SHP77 (cell line): ENCODE data around the gene CRYGS.
A peak's percentile ranks its signal among the peaks of the same experiment; 100 is the strongest.
"Not testable (repeated sequence)": the region's sequence is repeated elsewhere in the genome, so short reads cannot be mapped to it uniquely, and the experiment has no call there.

Experiments used
- DNase-seq, 2 experiments: peaks; one replicate each; lab custom pipeline; 2025; lab: John Stamatoyannopoulos, UW

CRYGS gene

GRCh38 chr3:186552408-186553031 lies 8.3 kb upstream of the CRYGS start:
- DNase-seq: no peak

GRCh38 chr3:186551387-186551786 lies 7.2 kb upstream of the CRYGS start:
- no peak for DNase-seq

- no peak for DNase-seq
Observed at GRCh38 chr3:186549497-186549896, 5.3 kb upstream of the CRYGS start.

- DNase-seq: no peak
Observed at GRCh38 chr3:186540835-186541226, 3.3 kb downstream of the CRYGS start.

- peak; percentile 43 to 54 for DNase-seq
Observed at GRCh38 chr3:186540221-186540834, 3.9 kb downstream of the CRYGS start.

- DNase-seq: no peak
Observed at GRCh38 chr3:186538779-186539178, 5.4 kb downstream of the CRYGS start.

- no peak for DNase-seq
Observed at GRCh38 chr3:186536883-186537844, 7.0 kb downstream of the CRYGS start.

GRCh38 chr3:186534113-186534669 lies 10.0 kb downstream of the CRYGS start:
- DNase-seq: no peak

- no peak for DNase-seq
Observed at GRCh38 chr3:186532598-186533072, 11.5 kb downstream of the CRYGS start.

- DNase-seq: not testable (repeated sequence)
Observed at GRCh38 chr3:186531694-186532093, 12.5 kb downstream of the CRYGS start.

GRCh38 chr3:186530415-186530814 lies 13.8 kb downstream of the CRYGS start:
- DNase-seq: no peak

- DNase-seq: no peak
Observed at GRCh38 chr3:186529201-186529999, 14.8 kb downstream of the CRYGS start.

- no peak for DNase-seq
Observed at GRCh38 chr3:186526256-186526606, 17.9 kb downstream of the CRYGS start.

- no peak for DNase-seq
Observed at GRCh38 chr3:186525369-186526255, 18.6 kb downstream of the CRYGS start.

GRCh38 chr3:186524616-186525015 lies 19.6 kb downstream of the CRYGS start:
- DNase-seq: no peak

- no peak for DNase-seq
Observed at GRCh38 chr3:186523434-186523833, 20.7 kb downstream of the CRYGS start.

- no peak for DNase-seq
Observed at GRCh38 chr3:186523022-186523421, 21.2 kb downstream of the CRYGS start.

GRCh38 chr3:186520957-186521842 lies 23.0 kb downstream of the CRYGS start:
- no peak for DNase-seq

- no peak for DNase-seq
Observed at GRCh38 chr3:186520431-186520830, 23.7 kb downstream of the CRYGS start.
